T-helper 1 cell treated with Interleukin-12 subunit alpha and Interleukin-12 subunit beta and Interleukin-4 antibody, amounts not matched to agents 30 ng/mL and 1 ng/mL, for 36 hours (primary cell): Measurements from ENCODE around the gene PKD1L1. TPM values are rescaled to one million over a fixed set of nuclear protein-coding genes. Genes with fewer than 3 reads are reported as not detected.

Experiments used
- intact Hi-C: fragments of 100-400 bp; cut with micrococcal nuclease; formaldehyde crosslinking; loops from one replicate; pipeline ENCODE4 v1.15.1; 2024
- total RNA-seq: library from RNA; stranded (reverse); gene quantifications from 2 replicates; pipeline ENCODE4 v1.2.3, GENCODE V29; 2022

Gene PKD1L1
- total RNA-seq, 1 donor from 2014 or later = 0.12 TPM

- intact Hi-C loops = no loop called here
Observed at GRCh38 chr7:47967123-47967522, 18.9 kb upstream of the PKD1L1 start.

GRCh38 chr7:47965456-47965855 lies 17.2 kb upstream of the PKD1L1 start:
- intact Hi-C loops = no loop called here

- intact Hi-C loops = no loop called here
Observed at GRCh38 chr7:47962262-47962661, 14.0 kb upstream of the PKD1L1 start.

GRCh38 chr7:47957156-47957555 lies 8.9 kb upstream of the PKD1L1 start:
- intact Hi-C loops = no loop called here

- intact Hi-C loops = no loop called here
Observed at GRCh38 chr7:47956220-47956619, 8.0 kb upstream of the PKD1L1 start.

GRCh38 chr7:47954231-47954911 lies 6.1 kb upstream of the PKD1L1 start:
- intact Hi-C loops = no loop called here

- intact Hi-C loops = no loop called here
Observed at GRCh38 chr7:47953822-47954221, 5.6 kb upstream of the PKD1L1 start.

- intact Hi-C loops = no loop called here
Observed at GRCh38 chr7:47952224-47952623, 4.0 kb upstream of the PKD1L1 start.

- intact Hi-C loops = no loop called here
Observed at GRCh38 chr7:47951374-47951773, 3.1 kb upstream of the PKD1L1 start.

GRCh38 chr7:47950714-47951113 lies 2.4 kb upstream of the PKD1L1 start:
- intact Hi-C loops = no loop called here

GRCh38 chr7:47949703-47950102 lies 1.4 kb upstream of the PKD1L1 start:
- intact Hi-C loops = loop anchor here (5.0 to 10.0 kb wide), 2 partner anchors 348 to 435 kb away; no protein-coding TSS in a partner anchor

- intact Hi-C loops = loop anchor here (5.0 to 10.0 kb wide), 2 partner anchors 350 to 437 kb away; no protein-coding TSS in a partner anchor
Observed at GRCh38 chr7:47947355-47947749, 914 bp downstream of the PKD1L1 start.

GRCh38 chr7:47946581-47947354 lies 1.5 kb downstream of the PKD1L1 start:
- intact Hi-C loops = loop anchor here (5.0 to 10.0 kb wide), 2 partner anchors 351 to 438 kb away; no protein-coding TSS in a partner anchor

GRCh38 chr7:47945261-47946015 lies 2.8 kb downstream of the PKD1L1 start:
- intact Hi-C loops = loop anchor here (1.0 to 10.0 kb wide), 6 partner anchors 24 to 679 kb away; no protein-coding TSS in a partner anchor

GRCh38 chr7:47944536-47945260 lies 3.6 kb downstream of the PKD1L1 start:
- intact Hi-C loops = loop anchor here (1.0 to 10.0 kb wide), 6 partner anchors 25 to 678 kb away; no protein-coding TSS in a partner anchor

GRCh38 chr7:47943676-47944474 lies 4.4 kb downstream of the PKD1L1 start:
- intact Hi-C loops = loop anchor here (10.0 kb wide), 1 partner anchor 441 kb away; no protein-coding TSS in a partner anchor

- intact Hi-C loops = loop anchor here (10.0 kb wide), 1 partner anchor 442 kb away; no protein-coding TSS in a partner anchor
Observed at GRCh38 chr7:47942651-47943050, 5.6 kb downstream of the PKD1L1 start.

- intact Hi-C loops = loop anchor here (10.0 kb wide), 1 partner anchor 443 kb away; no protein-coding TSS in a partner anchor
Observed at GRCh38 chr7:47942132-47942531, 6.1 kb downstream of the PKD1L1 start.

GRCh38 chr7:47941136-47941844 lies 7.0 kb downstream of the PKD1L1 start:
- intact Hi-C loops = loop anchor here (10.0 kb wide), 1 partner anchor 444 kb away; no protein-coding TSS in a partner anchor
